Bronchial epithelial cell (primary cell): ENCODE data around the gene UBQLN1. TPM values are rescaled to one million over a fixed set of nuclear protein-coding genes. Genes with fewer than 3 reads are reported as not detected.
A peak's percentile ranks its signal among the peaks of the same experiment; 100 is the strongest.
"Not testable (repeated sequence)": the region's sequence is repeated elsewhere in the genome, so short reads cannot be mapped to it uniquely, and the experiment has no call there.

ENCODE experiments used
- DNase-seq: peaks from one replicate; pipeline ENCODE4 v3.0.0-alpha.2; 2010; ENCODE audit warnings: low read depth
- FAIRE-seq: peaks from 2 replicates; lab custom pipeline; 2011; peaks lifted over from hg19 to GRCh38; lab: Jason Lieb, UNC
- H3K27me3 ChIP-seq: 2 replicates; pipeline ENCODE4 v1.5.1; 2011; ENCODE audit warnings: low read length; ENCODE audit not compliant: control insufficient read depth, insufficient read depth
- H3K36me3 ChIP-seq: 2 replicates; pipeline ENCODE4 v1.5.1; 2011; ENCODE audit warnings: low read length; ENCODE audit not compliant: control insufficient read depth, insufficient read depth
- H3K4me3 ChIP-seq: 2 replicates; pipeline ENCODE4 v1.5.1; 2011; ENCODE audit warnings: mild to moderate bottlenecking, low read depth, low read length, control low read depth
- total RNA-seq: library from RNA; depleted of rRNA; stranded (reverse); fragments of >200 nt; gene quantifications from 2 replicates; pipeline ENCODE4 v1.2.1, GENCODE V29; 2014
- TF ChIP-seq, protein P1 (sequence below): IDR thresholded peaks from 2 replicates; pipeline ENCODE4 v1.5.1; 2011; ENCODE audit warnings: mild to moderate bottlenecking, moderate library complexity, low read length, control low read depth, inconsistent platforms; ENCODE audit not compliant: insufficient read depth, severe bottlenecking

Gene UBQLN1
- 96.4 and 124 TPM in 2 replicates for total RNA-seq

DNA sequence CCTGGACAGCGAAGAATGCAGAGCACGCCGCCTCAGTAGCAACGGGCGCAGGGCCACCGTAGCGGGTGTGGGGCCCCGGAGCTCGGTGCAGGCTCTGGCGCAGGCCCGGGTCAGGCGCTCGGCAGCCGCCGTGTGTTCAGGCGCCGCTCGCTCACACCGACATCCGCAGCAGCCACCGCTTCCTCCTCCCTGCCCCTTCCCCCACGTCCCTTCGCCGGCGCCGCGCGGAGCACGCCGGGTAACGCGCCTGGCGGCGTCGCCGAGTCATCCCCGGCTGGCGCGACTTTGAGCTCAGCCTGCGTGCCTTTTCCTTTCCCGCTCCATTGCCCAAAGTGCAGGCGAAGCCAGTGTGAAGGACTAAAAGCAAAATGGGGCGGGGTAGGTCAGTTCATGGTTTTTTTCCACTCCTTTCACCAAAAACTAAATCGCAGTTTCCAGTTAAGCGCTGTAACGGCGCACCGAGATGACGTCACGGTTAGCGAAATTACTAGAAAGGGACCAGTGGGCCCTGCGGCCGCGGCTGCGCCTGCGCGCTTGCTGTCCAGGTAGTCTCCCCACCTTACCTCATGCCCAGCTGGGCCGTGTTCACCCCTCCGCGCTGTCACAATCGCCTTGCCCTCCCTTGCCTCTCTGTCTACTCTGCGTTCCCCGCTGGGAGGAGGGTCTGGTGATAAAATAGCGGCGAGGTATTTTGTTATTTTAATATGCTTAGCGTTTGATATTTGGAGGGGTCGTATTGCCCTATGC lies at the start of gene UBQLN1:
TSS of gene UBQLN1 (minus strand) at position 191 of the 747 bp plus-strand sequence. CDS start 279 bp downstream, outside the sequence.
- Histone ChIP-seq H3K27me3 (no peaks in the 10 kb centered on the region), H3K4me3 (peak within 1 kb of the TSS; percentile 92), H3K36me3 (no peaks in the 10 kb centered on the region)
- FAIRE-seq, result no peak
- TF ChIP-seq, protein P1, sequence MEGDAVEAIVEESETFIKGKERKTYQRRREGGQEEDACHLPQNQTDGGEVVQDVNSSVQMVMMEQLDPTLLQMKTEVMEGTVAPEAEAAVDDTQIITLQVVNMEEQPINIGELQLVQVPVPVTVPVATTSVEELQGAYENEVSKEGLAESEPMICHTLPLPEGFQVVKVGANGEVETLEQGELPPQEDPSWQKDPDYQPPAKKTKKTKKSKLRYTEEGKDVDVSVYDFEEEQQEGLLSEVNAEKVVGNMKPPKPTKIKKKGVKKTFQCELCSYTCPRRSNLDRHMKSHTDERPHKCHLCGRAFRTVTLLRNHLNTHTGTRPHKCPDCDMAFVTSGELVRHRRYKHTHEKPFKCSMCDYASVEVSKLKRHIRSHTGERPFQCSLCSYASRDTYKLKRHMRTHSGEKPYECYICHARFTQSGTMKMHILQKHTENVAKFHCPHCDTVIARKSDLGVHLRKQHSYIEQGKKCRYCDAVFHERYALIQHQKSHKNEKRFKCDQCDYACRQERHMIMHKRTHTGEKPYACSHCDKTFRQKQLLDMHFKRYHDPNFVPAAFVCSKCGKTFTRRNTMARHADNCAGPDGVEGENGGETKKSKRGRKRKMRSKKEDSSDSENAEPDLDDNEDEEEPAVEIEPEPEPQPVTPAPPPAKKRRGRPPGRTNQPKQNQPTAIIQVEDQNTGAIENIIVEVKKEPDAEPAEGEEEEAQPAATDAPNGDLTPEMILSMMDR, result no peak
- DNase-seq, result peak; percentile 86

DNA sequence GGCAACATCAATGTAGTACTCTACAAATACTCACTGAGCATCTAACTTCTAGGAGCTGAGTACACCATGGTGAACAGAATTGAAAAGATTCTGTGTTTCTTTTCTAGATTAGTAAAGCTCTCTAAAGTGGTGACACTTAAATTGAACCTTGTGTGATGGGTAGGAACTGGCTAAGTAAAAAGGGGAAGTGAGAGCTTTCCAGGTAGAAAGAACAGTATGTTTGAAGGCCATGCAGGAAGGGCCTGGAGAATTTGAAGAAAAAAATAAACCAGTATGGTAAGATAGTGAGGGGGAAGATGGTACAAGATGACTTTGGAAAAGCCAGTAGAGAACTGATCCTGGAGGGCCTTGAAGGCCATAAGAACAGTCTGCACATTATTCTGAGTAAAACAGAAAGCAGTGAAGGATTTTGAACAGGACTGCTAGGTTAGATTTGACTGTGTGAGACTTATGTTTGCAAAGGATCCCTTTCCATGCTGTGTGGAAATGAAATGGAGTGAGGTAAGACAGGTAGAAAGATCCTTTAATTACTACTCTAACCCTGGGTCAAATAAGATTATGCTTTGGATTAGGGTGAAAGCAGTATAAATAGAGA lies 46.7 kb upstream of the UBQLN1 start:
- no peaks in the 10 kb centered on the region for H3K27me3 ChIP-seq
- DNase-seq (no peak), FAIRE-seq (no peak)
- no peaks in the 10 kb centered on the region for H3K36me3 ChIP-seq
- TF ChIP-seq, protein P1, result no peak
- H3K4me3 ChIP-seq, result no peak overlapping the region

DNA sequence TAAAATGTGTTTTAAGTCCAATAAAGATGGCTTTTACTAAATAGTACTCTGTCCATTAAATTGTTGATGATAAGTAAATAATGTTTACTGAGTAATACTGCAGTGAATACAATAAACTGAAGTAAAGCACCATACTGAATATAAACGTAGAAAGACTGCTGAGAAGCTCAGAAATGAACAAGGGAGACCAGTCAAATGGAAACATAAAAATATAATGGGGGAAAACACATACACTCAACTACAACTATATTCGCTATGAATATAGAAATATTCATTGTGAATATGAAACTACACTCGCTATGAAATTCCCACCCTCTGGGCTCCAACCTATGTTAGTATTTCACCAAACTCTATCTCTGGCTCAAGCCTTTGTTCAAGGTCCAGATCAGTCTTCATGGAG lies 41.9 kb upstream of the UBQLN1 start:
- FAIRE-seq (no peak), DNase-seq (no peak)
- TF ChIP-seq, protein P1, result no peak
- H3K27me3 ChIP-seq, result no peaks in the 10 kb centered on the region
- no peak overlapping the region for H3K4me3 ChIP-seq
- H3K36me3 ChIP-seq, result no peaks in the 10 kb centered on the region

DNA sequence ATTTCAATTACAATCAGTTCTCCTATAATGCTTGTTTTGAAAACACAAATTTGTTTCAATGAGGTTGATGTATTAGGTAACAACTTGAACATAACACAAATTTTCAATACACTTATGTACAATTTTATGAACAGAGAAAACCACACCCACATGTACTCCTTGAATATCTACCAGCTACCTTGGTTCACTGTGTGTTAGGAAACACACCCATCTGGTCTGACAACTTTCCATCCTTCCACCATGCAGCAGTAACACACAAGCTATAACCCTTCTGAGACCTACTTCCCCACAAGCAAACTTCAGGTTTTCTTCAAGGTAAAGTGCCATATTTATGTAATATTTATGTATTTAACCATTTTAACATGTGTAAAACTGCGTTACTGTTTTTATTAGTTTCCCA lies 36.4 kb upstream of the UBQLN1 start:
- FAIRE-seq (peak; percentile 64), DNase-seq (peak; percentile 22)
- Histone ChIP-seq H3K27me3 (no peaks in the 10 kb centered on the region), H3K36me3 (no peaks in the 10 kb centered on the region), H3K4me3 (no peak overlapping the region)
- TF ChIP-seq, protein P1, result no peak

DNA sequence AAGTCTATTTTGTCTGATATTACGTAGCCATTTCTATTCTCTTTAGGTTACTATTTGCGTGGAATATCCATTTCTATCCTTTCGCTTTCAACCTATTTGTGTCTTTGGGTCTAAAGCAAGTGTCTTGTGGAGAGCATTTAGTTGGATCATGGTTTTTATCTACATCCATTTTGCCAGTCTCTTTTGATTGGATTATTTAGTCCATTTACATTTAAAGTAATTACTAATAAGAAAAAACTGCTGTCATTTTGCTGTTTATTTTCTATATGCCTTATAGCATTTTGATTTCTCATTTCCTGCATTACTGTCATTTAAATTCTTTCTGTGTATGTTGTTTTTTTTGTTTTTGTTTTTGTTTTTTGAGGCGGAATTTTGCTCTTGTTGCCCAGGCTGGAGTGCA lies 26.0 kb upstream of the UBQLN1 start:
- DNase-seq, result no peak
- Histone ChIP-seq H3K4me3 (no peak overlapping the region), H3K27me3 (no peaks in the 10 kb centered on the region), H3K36me3 (no peaks in the 10 kb centered on the region)
- FAIRE-seq, result no peak
- TF ChIP-seq, protein P1, result no peak

DNA sequence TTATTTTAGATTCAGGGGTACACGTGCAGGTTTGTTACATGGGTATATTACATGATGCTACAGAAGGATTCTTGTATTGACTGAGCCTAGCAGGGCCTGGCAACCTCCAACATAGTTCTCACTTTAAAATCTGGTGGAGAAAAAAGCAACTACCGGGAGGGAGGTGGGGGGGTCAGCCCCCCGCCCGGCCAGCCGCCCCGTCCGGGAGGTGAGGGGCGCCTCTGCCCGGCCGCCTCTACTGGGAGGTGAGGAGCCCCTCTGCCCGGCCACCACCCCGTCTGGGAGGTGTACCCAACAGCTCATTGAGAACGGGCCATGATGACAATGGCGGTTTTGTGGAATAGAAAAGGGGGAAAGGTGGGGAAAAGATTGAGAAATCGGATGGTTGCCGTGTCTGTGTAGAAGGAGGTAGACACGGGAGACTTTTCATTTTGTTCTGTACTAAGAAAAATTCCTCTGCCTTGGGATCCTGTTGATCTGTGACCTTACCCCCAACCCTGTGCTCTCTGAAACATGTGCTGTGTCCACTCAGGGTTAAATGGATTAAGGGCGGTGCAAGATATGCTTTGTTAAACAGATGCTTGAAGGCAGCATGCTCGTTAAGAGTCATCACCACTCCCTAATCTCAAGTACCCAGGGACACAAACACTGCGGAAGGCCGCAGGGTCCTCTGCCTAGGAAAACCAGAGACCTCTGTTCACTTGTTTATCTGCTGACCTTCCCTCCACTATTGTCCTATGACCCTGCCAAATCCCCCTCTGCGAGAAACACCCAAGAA lies 21.0 kb upstream of the UBQLN1 start:
- not testable (repeated sequence) for H3K4me3 ChIP-seq, DNase-seq, FAIRE-seq, H3K27me3 ChIP-seq, H3K36me3 ChIP-seq
